ENCODE data around the gene CLEC14A.

GRCh38 chr14:38207736-38208617, 47.9 kb downstream of the CLEC14A start, which contains the start of gene SSTR1:
- no peak for TF ChIP-seq CTCF (IDR thresholded peaks at IDR 0.05 in 8 of 11, conservative IDR thresholded peaks at IDR 0.05 in 3 of 11)
- no peak for TF ChIP-seq POLR2A (IDR thresholded peaks at IDR 0.05)
